ENCODE data around the gene SPDYC.

- no peak for TF ChIP-seq CTCF (conservative IDR thresholded peaks at IDR 0.05; ENCODE audit: low read depth in 2 of 2)
- no peak for TF ChIP-seq REST (IDR thresholded peaks at IDR 0.05; ENCODE audit: unreplicated experiment)
- TF ChIP-seq EZH2 (IDR thresholded peaks at IDR 0.05; ENCODE audit: low read depth, unreplicated experiment), result no peak
- no peak for TF ChIP-seq EZH2phosphoT487 (IDR thresholded peaks at IDR 0.05; ENCODE audit: unreplicated experiment)
- TF ChIP-seq POLR2AphosphoS5 (IDR thresholded peaks at IDR 0.05; ENCODE audit: low read depth), result no peak
- TF ChIP-seq ZNF114 (CRISPR knock-in tag; IDR thresholded peaks at IDR 0.05), result no peak
- TF ChIP-seq ETS1 (IDR thresholded peaks at IDR 0.05), result no peak
- no peak for TF ChIP-seq CREB1 (CRISPR knock-in tag; IDR thresholded peaks at IDR 0.05; ENCODE audit: low read depth)
- TF ChIP-seq JUNB (IDR thresholded peaks at IDR 0.05; ENCODE audit: unreplicated experiment), result no peak
Observed at GRCh38 chr11:65205602-65205967, 35.6 kb downstream of the SPDYC start.
